Karpas-422 (cell line): ENCODE data around the gene PRDM16. TPM values are rescaled to one million over a fixed set of nuclear protein-coding genes. Genes with fewer than 3 reads are reported as not detected.

ENCODE experiments used
- DNase-seq: peaks from one replicate; pipeline ENCODE4 v3.0.0-alpha.2; 2015
- H2AFZ ChIP-seq: fragments of 200-600 bp; sonication (generic); 2 replicates; pipeline ENCODE4 v1.6.1; 2014; ENCODE audit warnings: antibody characterized with exemption, low read length, mixed read lengths
- H3K27ac ChIP-seq: fragments of 200-600 bp; sonication (generic); 2 replicates; pipeline ENCODE4 v1.5.1; 2014; ENCODE audit warnings: mild to moderate bottlenecking, low read length, moderate library complexity
- H3K27me3 ChIP-seq: fragments of 200-600 bp; sonication (generic); 2 replicates; pipeline ENCODE4 v1.6.1; 2014; ENCODE audit warnings: low read length, mixed read lengths
- H3K36me3 ChIP-seq: fragments of 200-600 bp; sonication (generic); 2 replicates; pipeline ENCODE4 v1.6.1; 2014; ENCODE audit warnings: low read length, mixed read lengths; ENCODE audit not compliant: insufficient read depth
- H3K4me1 ChIP-seq: fragments of 200-600 bp; sonication (generic); 2 replicates; pipeline ENCODE4 v1.6.1; 2014; ENCODE audit warnings: mild to moderate bottlenecking, low read length, mixed read lengths
- H3K4me2 ChIP-seq: fragments of 200-600 bp; sonication (generic); 2 replicates; pipeline ENCODE4 v1.6.1; 2014; ENCODE audit warnings: low read length, low read depth, mild to moderate bottlenecking; ENCODE audit not compliant: poor library complexity, severe bottlenecking
- H3K4me3 ChIP-seq: fragments of 200-600 bp; sonication (generic); 2 replicates; pipeline ENCODE4 v1.5.1; 2014; ENCODE audit warnings: mild to moderate bottlenecking, antibody characterized with exemption, low read length, mixed read lengths
- H3K79me2 ChIP-seq: fragments of 200-600 bp; sonication (generic); 2 replicates; pipeline ENCODE4 v1.6.1; 2014; ENCODE audit warnings: mild to moderate bottlenecking, low read length, mixed read lengths
- H3K9ac ChIP-seq: fragments of 200-600 bp; sonication (generic); 2 replicates; pipeline ENCODE4 v1.6.0; 2014; ENCODE audit warnings: low read length
- H3K9me2 ChIP-seq: fragments of 200-600 bp; sonication (generic), shearing (Covaris generic); replicated peaks from 2 replicates; pipeline ENCODE4 v1.6.0; 2014; ENCODE audit warnings: mild to moderate bottlenecking, low read length, moderate library complexity; ENCODE audit not compliant: insufficient read depth
- H3K9me3 ChIP-seq: fragments of 300-700, 200-600 bp; sonication (generic); 2 replicates; pipeline ENCODE4 v1.6.1; 2014; ENCODE audit warnings: low read length, mixed read lengths
- H4K20me1 ChIP-seq: fragments of 200-600 bp; sonication (generic); 2 replicates; pipeline ENCODE4 v1.6.1; 2014; ENCODE audit warnings: mild to moderate bottlenecking, antibody characterized with exemption, low read length, low read depth; ENCODE audit not compliant: insufficient read depth
- total RNA-seq: library from RNA; depleted of rRNA; stranded (reverse); fragments of >200 nt; shearing (Covaris generic); gene quantifications from 2 replicates; pipeline ENCODE4 v1.2.3, GENCODE V29; 2014; ENCODE audit warnings: low replicate concordance

The PRDM16 gene
- total RNA-seq, 1 experiment from 2014 or later = not detected

- H3K4me2 ChIP-seq = no peak overlapping the region
- H3K4me1 ChIP-seq = no peaks in the 10 kb centered on the region
- no peaks in the 10 kb centered on the region for H3K27me3 ChIP-seq
- H4K20me1 ChIP-seq = no peaks in the 10 kb centered on the region
- H3K27ac ChIP-seq = no peak overlapping the region
- H3K4me3 ChIP-seq = no peak overlapping the region
- no peak for DNase-seq
- H3K9me2 ChIP-seq = no peaks in the 10 kb centered on the region
- no peaks in the 10 kb centered on the region for H3K9me3 ChIP-seq
- no peaks in the 10 kb centered on the region for H3K79me2 ChIP-seq
- H2AFZ ChIP-seq = no peak overlapping the region
- no peaks in the 10 kb centered on the region for H3K36me3 ChIP-seq
- no peak overlapping the region for H3K9ac ChIP-seq
Observed at GRCh38 chr1:3034728-3035562, 34.1 kb upstream of the PRDM16 start.

GRCh38 chr1:3035563-3036446, 33.2 kb upstream of the PRDM16 start:
- Histone ChIP-seq H3K79me2 (no peaks in the 10 kb centered on the region), H3K27ac (no peak overlapping the region), H2AFZ (no peak overlapping the region), H3K36me3 (no peaks in the 10 kb centered on the region), H3K9me2 (no peaks in the 10 kb centered on the region), H3K4me2 (no peak overlapping the region), H3K4me3 (no peak overlapping the region), H3K4me1 (peaks cover 7% of the 10 kb centered on the region; the same call in 1 of the 2 replicates), H3K9me3 (no peaks in the 10 kb centered on the region), H3K9ac (no peak overlapping the region), H4K20me1 (no peaks in the 10 kb centered on the region), H3K27me3 (no peaks in the 10 kb centered on the region)
- no peak for DNase-seq

GRCh38 chr1:3036447-3037280, 32.3 kb upstream of the PRDM16 start:
- Histone ChIP-seq H3K4me1 (peaks cover 7% of the 10 kb centered on the region; the same call in 1 of the 2 replicates), H4K20me1 (no peaks in the 10 kb centered on the region), H3K9me2 (no peaks in the 10 kb centered on the region), H3K4me2 (no peak overlapping the region), H3K27ac (no peak overlapping the region), H3K27me3 (no peaks in the 10 kb centered on the region), H3K36me3 (no peaks in the 10 kb centered on the region), H3K9ac (no peak overlapping the region), H3K4me3 (no peak overlapping the region), H3K79me2 (no peaks in the 10 kb centered on the region), H3K9me3 (no peaks in the 10 kb centered on the region), H2AFZ (no peak overlapping the region)
- DNase-seq = no peak

- Histone ChIP-seq H3K79me2 (no peaks in the 10 kb centered on the region), H3K4me2 (no peak overlapping the region), H3K27me3 (no peaks in the 10 kb centered on the region), H3K4me1 (peaks cover 8% of the 10 kb centered on the region), H2AFZ (no peak overlapping the region), H3K9ac (no peak overlapping the region), H3K4me3 (no peak overlapping the region), H3K9me2 (no peaks in the 10 kb centered on the region), H3K27ac (no peak overlapping the region), H3K9me3 (no peaks in the 10 kb centered on the region), H4K20me1 (no peaks in the 10 kb centered on the region), H3K36me3 (no peaks in the 10 kb centered on the region)
- DNase-seq = no peak
Observed at GRCh38 chr1:3037281-3038040, 31.5 kb upstream of the PRDM16 start.

- H3K9ac ChIP-seq = no peak overlapping the region
- no peak overlapping the region for H3K27ac ChIP-seq
- DNase-seq = no peak
- no peaks in the 10 kb centered on the region for H4K20me1 ChIP-seq
- H3K9me2 ChIP-seq = no peaks in the 10 kb centered on the region
- H3K4me1 ChIP-seq = peaks cover 10% of the 10 kb centered on the region
- no peak overlapping the region for H2AFZ ChIP-seq
- no peak overlapping the region for H3K4me2 ChIP-seq
- H3K36me3 ChIP-seq = no peaks in the 10 kb centered on the region
- H3K4me3 ChIP-seq = no peak overlapping the region
- H3K79me2 ChIP-seq = no peaks in the 10 kb centered on the region
- no peaks in the 10 kb centered on the region for H3K9me3 ChIP-seq
- H3K27me3 ChIP-seq = no peaks in the 10 kb centered on the region
Observed at GRCh38 chr1:3038113-3038551, 30.9 kb upstream of the PRDM16 start.

- Histone ChIP-seq H3K36me3 (no peaks in the 10 kb centered on the region), H3K4me3 (no peak overlapping the region), H4K20me1 (no peaks in the 10 kb centered on the region), H3K9ac (no peak overlapping the region), H3K4me2 (no peak overlapping the region), H3K4me1 (peaks cover 10% of the 10 kb centered on the region), H3K27ac (no peak overlapping the region), H2AFZ (no peak overlapping the region), H3K9me3 (no peaks in the 10 kb centered on the region), H3K79me2 (no peaks in the 10 kb centered on the region), H3K9me2 (no peaks in the 10 kb centered on the region), H3K27me3 (no peaks in the 10 kb centered on the region)
- DNase-seq = no peak
Observed at GRCh38 chr1:3038571-3039181, 30.3 kb upstream of the PRDM16 start.

GRCh38 chr1:3040004-3040403, 29.0 kb upstream of the PRDM16 start:
- Histone ChIP-seq H3K27ac (no peak overlapping the region), H3K9me2 (no peaks in the 10 kb centered on the region), H3K36me3 (no peaks in the 10 kb centered on the region), H3K9me3 (no peaks in the 10 kb centered on the region), H3K27me3 (no peaks in the 10 kb centered on the region), H2AFZ (no peak overlapping the region), H3K4me2 (no peak overlapping the region), H3K4me3 (no peak overlapping the region), H3K4me1 (peaks cover 10% of the 10 kb centered on the region), H3K9ac (no peak overlapping the region), H3K79me2 (no peaks in the 10 kb centered on the region), H4K20me1 (no peaks in the 10 kb centered on the region)
- DNase-seq = no peak
